Duodenal mucosa (tissue), 2 donors: ENCODE results near the gene TRIOBP.

ENCODE experiments used
- H3K27ac ChIP-seq: one replicate; pipeline ENCODE4 v1.7.0; 2013; ENCODE audit warnings: low read depth, low read length
- H3K27me3 ChIP-seq, 2 donors: one replicate each; pipeline ENCODE4 v1.7.0; 2013; ENCODE audit warnings: low read length in 2 of 2, control low read depth in 1 of 2; ENCODE audit not compliant: insufficient read depth in 2 of 2, control insufficient read depth in 1 of 2
- H3K36me3 ChIP-seq, 2 donors: one replicate each; pipeline ENCODE4 v1.7.0; 2013; ENCODE audit warnings: low read length in 2 of 2, control low read depth in 1 of 2; ENCODE audit not compliant: insufficient read depth in 2 of 2, control insufficient read depth in 1 of 2
- H3K4me1 ChIP-seq, 2 donors: one replicate each; pipeline ENCODE4 v1.7.0; 2013; ENCODE audit warnings: low read length in 2 of 2, control low read depth in 1 of 2; ENCODE audit not compliant: insufficient read depth in 2 of 2, control insufficient read depth in 1 of 2
- H3K4me3 ChIP-seq, 2 donors: one replicate each; pipeline ENCODE4 v1.7.0; 2013; ENCODE audit warnings: low read length in 2 of 2, low read depth in 1 of 2
- H3K9ac ChIP-seq, 2 donors: one replicate each; pipeline ENCODE4 v1.7.0; 2013; ENCODE audit warnings: low read length in 2 of 2, low read depth in 1 of 2
- H3K9me3 ChIP-seq, 2 donors: one replicate each; pipeline ENCODE4 v1.7.0; 2013; ENCODE audit warnings: low read length in 2 of 2, control low read depth in 1 of 2; ENCODE audit not compliant: control insufficient read depth in 1 of 2

Gene TRIOBP

GRCh38 chr22:37659066-37659896 lies 37.6 kb upstream of the TRIOBP start:
- Histone ChIP-seq H3K36me3 (no peaks in the 10 kb centered on the region), H3K9me3 (no peaks in the 10 kb centered on the region), H3K4me3 (peak overlapping the region; percentile 72 to 90), H3K4me1 (peaks cover 43% of the 10 kb centered on the region in 2 donors), H3K27me3 (no peaks in the 10 kb centered on the region), H3K27ac (peak overlapping the region; percentile 82), H3K9ac (peak overlapping the region; percentile 77 to 98)

GRCh38 chr22:37659897-37660708 lies 36.7 kb upstream of the TRIOBP start:
- Histone ChIP-seq H3K27me3 (no peaks in the 10 kb centered on the region), H3K36me3 (peaks cover 0 to 6% of the 10 kb centered on the region in 2 donors), H3K27ac (peak overlapping the region; percentile 28), H3K4me3 (peak overlapping the region; percentile 72 to 90), H3K4me1 (peaks cover 39 to 45% of the 10 kb centered on the region in 2 donors), H3K9me3 (no peaks in the 10 kb centered on the region), H3K9ac (peak overlapping the region; percentile 77 to 98)

GRCh38 chr22:37660709-37661045 lies 36.2 kb upstream of the TRIOBP start:
- Histone ChIP-seq H3K4me1 (peaks cover 39 to 43% of the 10 kb centered on the region in 2 donors), H3K4me3 (peak overlapping the region; percentile 72 to 90), H3K27ac (peak overlapping the region; percentile 72)

GRCh38 chr22:37661160-37661924 lies 35.5 kb upstream of the TRIOBP start:
- Histone ChIP-seq H3K9ac (peak overlapping the region; percentile 77 to 98), H3K36me3 (peaks cover 8 to 18% of the 10 kb centered on the region in 2 donors), H3K27me3 (no peaks in the 10 kb centered on the region), H3K4me3 (peak overlapping the region; percentile 72 to 90), H3K9me3 (no peaks in the 10 kb centered on the region), H3K27ac (peak overlapping the region; percentile 72), H3K4me1 (peaks cover 39 to 41% of the 10 kb centered on the region in 2 donors)

More at GRCh38 chr22:37660709-37661045, 36.2 kb upstream of the TRIOBP start:
- Histone ChIP-seq H3K9ac (peak overlapping the region; percentile 77 to 98), H3K36me3 (peaks cover 3 to 11% of the 10 kb centered on the region in 2 donors), H3K9me3 (no peaks in the 10 kb centered on the region), H3K27me3 (no peaks in the 10 kb centered on the region)

- Histone ChIP-seq H3K9me3 (no peaks in the 10 kb centered on the region), H3K36me3 (peaks cover 14 to 25% of the 10 kb centered on the region in 2 donors), H3K9ac (no peak overlapping the region), H3K27ac (no peak overlapping the region), H3K4me1 (peaks cover 39 to 41% of the 10 kb centered on the region in 2 donors), H3K27me3 (no peaks in the 10 kb centered on the region), H3K4me3 (no peak overlapping the region)
Observed at GRCh38 chr22:37662039-37662438, 34.8 kb upstream of the TRIOBP start.

- Histone ChIP-seq H3K4me3 (no peak overlapping the region), H3K27ac (no peak overlapping the region), H3K36me3 (peaks cover 14 to 30% of the 10 kb centered on the region in 2 donors), H3K4me1 (peaks cover 31 to 34% of the 10 kb centered on the region in 2 donors), H3K27me3 (no peaks in the 10 kb centered on the region), H3K9me3 (no peaks in the 10 kb centered on the region), H3K9ac (no peak overlapping the region)
Observed at GRCh38 chr22:37663521-37664140, 33.2 kb upstream of the TRIOBP start.

- Histone ChIP-seq H3K4me1 (peaks cover 26 to 34% of the 10 kb centered on the region in 2 donors), H3K9me3 (no peaks in the 10 kb centered on the region), H3K27me3 (no peaks in the 10 kb centered on the region), H3K27ac (no peak overlapping the region), H3K4me3 (no peak overlapping the region), H3K36me3 (peaks cover 14 to 30% of the 10 kb centered on the region in 2 donors), H3K9ac (no peak overlapping the region)
Observed at GRCh38 chr22:37664249-37665101, 32.4 kb upstream of the TRIOBP start.

GRCh38 chr22:37665487-37665886 lies 31.4 kb upstream of the TRIOBP start:
- Histone ChIP-seq H3K36me3 (peaks cover 14 to 30% of the 10 kb centered on the region in 2 donors), H3K9me3 (no peaks in the 10 kb centered on the region), H3K4me1 (peaks cover 16 to 24% of the 10 kb centered on the region in 2 donors), H3K4me3 (no peak overlapping the region), H3K27me3 (no peaks in the 10 kb centered on the region), H3K27ac (no peak overlapping the region), H3K9ac (no peak overlapping the region)

- Histone ChIP-seq H3K9me3 (no peaks in the 10 kb centered on the region), H3K4me1 (peaks cover 14 to 17% of the 10 kb centered on the region in 2 donors), H3K27ac (no peak overlapping the region), H3K4me3 (no peak overlapping the region), H3K27me3 (no peaks in the 10 kb centered on the region), H3K36me3 (peaks cover 14 to 27% of the 10 kb centered on the region in 2 donors), H3K9ac (no peak overlapping the region)
Observed at GRCh38 chr22:37669586-37669985, 27.3 kb upstream of the TRIOBP start.
